DND-41 (cell line): ENCODE data around the gene SPACA6.

Source experiments
- EZH2 ChIP-seq: IDR thresholded peaks from 3 replicates; pipeline ENCODE4 v1.6.1; 2012; ENCODE audit warnings: borderline replicate concordance, low read depth, mild to moderate bottlenecking, moderate library complexity, low read length, inconsistent platforms; ENCODE audit not compliant: severe bottlenecking
- TF ChIP-seq, protein P1 (sequence below): IDR thresholded peaks from 2 replicates; pipeline ENCODE4 v1.5.1; 2012; ENCODE audit warnings: borderline replicate concordance, low read length, moderate library complexity, mild to moderate bottlenecking; ENCODE audit not compliant: poor library complexity, severe bottlenecking; ENCODE audit errors: extremely low read depth

DNA sequence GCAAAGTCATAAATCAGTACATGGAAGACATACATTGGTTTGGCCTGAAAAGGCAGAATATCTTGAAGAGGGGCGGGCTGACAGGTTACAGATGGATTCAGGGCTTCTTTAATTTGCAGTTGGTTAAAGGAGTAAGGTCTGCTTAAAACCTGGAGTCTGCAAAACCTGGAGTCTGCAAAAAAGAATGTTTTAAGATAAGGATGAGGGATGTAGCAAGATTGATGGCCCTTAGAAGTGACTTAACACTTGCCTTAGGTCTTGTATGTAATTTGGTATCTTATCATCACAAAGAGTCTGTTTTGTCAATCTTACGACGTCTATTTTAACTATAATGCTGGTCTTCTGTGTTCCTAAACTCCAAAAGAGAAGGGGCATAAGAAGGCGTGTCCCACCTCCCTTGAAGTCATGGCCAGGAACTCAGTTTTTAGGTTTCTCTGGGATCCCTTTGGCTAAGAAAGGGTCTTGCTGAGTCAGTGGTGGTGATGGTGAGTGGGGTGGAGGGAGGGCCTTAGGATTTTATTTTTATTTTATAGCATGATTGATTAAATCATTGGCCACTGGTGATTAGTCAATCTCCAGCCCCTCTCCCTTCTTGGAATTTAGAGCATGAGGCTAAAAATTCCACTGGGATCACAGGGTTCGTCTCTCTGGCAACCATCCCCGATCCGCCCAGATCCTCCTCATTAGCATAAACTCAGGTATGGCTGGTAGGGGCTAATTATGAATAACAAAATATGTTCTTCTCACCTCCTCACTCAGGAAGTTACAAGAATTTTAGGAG, 40.8 kb downstream of the SPACA6 start:
- TF ChIP-seq, protein P1, sequence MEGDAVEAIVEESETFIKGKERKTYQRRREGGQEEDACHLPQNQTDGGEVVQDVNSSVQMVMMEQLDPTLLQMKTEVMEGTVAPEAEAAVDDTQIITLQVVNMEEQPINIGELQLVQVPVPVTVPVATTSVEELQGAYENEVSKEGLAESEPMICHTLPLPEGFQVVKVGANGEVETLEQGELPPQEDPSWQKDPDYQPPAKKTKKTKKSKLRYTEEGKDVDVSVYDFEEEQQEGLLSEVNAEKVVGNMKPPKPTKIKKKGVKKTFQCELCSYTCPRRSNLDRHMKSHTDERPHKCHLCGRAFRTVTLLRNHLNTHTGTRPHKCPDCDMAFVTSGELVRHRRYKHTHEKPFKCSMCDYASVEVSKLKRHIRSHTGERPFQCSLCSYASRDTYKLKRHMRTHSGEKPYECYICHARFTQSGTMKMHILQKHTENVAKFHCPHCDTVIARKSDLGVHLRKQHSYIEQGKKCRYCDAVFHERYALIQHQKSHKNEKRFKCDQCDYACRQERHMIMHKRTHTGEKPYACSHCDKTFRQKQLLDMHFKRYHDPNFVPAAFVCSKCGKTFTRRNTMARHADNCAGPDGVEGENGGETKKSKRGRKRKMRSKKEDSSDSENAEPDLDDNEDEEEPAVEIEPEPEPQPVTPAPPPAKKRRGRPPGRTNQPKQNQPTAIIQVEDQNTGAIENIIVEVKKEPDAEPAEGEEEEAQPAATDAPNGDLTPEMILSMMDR, result no peak
- no peak for TF ChIP-seq EZH2
